Renal pelvis (tissue), 4 donors: Measurements from ENCODE around the gene SALL4. TPM values are rescaled to one million over a fixed set of nuclear protein-coding genes. Genes with fewer than 3 reads are reported as not detected.
"Not testable (repeated sequence)": the region's sequence is repeated elsewhere in the genome, so short reads cannot be mapped to it uniquely, and the experiment has no call there.

ENCODE experiments used
- DNase-seq: peaks from one replicate; pipeline ENCODE4 v3.0.0-alpha.2; 2013
- polyA plus RNA-seq, 3 donors: library from polyadenylated mRNA; unstranded; fragments of 120-200 nt; gene quantifications; one replicate each; pipeline ENCODE4 v1.2.1, GENCODE V29; 2013; ENCODE audit not compliant: insufficient read length in 3 of 3

Gene SALL4
- polyA plus RNA-seq, 3 donors = 6.7 to 14.7 (median 11.3) TPM

DNA sequence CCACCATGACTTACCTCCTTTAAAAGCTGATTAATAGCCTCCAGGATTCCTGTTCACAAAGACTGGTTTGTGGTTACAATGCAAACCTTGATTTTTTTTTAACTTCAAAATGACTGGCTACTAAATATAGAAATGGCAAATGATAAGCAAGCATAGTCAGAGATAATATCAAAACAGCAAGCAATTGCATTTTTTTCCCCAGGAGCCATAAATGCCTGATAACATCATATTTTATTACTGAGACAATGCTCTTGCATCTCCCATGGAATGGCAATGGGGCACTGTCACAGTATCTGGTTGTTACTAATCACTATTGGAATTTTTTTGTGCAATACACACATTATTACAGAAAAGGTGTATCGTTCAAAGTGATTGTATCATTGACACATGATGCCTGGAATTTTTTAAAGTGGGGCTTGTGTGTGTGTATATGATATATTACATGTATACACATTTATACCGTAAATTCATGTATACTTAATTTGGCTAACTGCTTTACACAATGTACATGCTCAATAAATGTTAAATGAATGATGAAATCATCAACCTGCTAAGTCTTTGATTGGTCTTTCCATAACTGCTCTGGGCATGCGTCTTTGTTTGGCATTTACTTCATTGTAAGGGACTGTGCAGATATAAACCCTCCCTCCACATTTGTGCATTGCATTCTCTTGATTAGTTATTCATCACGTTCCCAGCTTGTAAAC lies 980 bp upstream of the SALL4 start:
- DNase-seq = no peak

DNA sequence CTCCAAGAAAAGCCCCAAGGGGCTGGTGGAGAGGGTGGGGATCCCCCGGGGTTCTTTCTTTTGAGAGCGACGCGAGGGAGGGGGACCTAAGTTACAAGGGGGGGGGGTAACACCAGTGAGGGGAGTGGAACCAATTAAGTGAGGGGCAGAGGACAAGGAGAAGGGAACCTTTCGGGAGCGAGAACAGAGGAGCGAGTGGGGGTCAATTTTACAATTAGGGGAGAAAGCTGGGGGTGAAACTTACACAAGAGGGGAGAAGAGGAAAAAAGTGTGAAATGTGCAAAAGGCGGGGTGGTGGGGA lies 548 bp downstream of the SALL4 start:
- DNase-seq = no peak

DNA sequence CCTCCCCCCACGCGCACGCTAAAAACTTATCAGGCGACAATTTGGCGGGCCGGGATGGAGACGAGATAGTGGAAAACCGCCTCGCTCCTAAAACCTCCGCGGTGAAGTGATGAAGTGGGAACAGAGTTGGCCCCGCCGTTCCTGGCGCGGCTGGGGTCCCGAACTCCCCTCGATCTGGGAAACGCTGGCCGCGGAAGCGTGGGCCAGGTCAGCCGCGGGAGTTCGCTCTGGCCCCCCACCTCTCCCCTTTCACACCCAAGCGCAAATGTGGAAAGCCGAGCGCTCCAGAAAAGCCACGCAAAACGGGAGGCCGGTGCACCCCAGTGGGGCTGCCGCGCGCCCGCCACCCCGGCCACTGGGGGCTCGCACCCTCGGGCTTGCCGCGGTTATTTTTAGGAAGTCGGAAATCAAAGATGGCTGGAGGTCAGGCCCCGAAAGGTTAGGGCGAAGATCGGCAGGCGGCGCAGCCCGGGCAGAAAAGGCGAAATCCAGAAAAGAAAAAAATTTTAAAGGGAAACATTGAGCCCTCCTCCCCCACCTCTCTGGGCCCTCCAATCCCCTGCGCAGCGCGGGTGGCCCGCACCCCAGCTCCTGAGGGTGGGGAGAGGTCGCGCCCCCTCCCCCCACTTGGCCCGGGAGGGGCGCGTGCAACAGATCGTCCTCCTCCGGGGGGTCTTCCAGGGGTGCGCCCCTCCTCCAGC lies 1.0 kb downstream of the SALL4 start:
- peak; percentile 28 for DNase-seq

DNA sequence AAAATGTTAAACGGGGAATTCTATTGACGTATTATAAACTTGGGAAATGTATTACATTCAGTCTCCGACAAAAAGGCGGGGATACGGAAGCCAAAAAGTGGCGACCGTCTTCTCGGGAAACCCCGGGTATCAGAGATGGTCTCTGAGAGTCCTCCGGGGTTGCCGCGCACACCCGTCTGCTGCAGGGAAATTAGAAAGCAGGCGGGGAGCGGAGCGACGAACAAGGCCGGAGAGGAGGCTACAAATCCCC lies 1.5 kb downstream of the SALL4 start:
- DNase-seq = peak; percentile 19

DNA sequence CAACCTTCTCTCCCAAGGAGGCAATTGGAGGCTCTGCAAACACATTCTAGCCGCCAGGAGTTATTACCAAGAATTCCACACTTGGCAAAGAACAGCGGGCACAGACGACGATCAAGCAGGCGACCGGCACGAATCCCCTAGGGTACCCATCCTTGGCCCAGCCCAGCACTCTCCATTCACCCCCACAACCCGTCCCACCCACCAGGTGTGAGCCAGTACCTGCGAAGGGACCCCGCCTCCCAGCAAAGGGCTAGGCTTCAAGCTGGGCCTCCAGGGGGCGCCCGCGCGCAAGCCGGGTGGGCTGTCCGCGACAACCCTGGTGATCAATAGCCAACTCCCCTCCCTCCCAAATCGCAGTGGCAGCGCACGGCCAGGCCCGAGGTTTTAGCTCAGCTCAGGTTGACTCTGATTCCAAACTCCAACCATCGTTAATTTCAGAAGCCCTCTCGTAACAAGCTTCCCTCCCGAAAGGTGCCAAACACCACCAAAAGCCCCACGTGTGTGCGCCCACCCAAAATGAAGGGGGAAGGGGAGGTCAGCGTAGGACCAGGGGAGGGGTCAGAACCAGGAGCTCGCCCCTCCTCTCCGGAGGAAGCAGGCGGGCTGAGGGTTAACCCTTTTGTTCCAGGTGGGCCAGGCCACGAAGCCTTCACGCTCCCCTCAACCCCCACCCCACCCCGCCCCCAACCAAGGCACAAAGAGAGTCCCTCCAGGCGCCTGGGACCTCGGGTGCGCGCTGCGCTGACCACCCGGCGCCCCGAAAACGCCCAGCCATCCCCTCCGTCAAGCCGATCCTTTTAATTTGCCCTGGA lies 2.1 kb downstream of the SALL4 start:
- peak; percentile 77 for DNase-seq

DNA sequence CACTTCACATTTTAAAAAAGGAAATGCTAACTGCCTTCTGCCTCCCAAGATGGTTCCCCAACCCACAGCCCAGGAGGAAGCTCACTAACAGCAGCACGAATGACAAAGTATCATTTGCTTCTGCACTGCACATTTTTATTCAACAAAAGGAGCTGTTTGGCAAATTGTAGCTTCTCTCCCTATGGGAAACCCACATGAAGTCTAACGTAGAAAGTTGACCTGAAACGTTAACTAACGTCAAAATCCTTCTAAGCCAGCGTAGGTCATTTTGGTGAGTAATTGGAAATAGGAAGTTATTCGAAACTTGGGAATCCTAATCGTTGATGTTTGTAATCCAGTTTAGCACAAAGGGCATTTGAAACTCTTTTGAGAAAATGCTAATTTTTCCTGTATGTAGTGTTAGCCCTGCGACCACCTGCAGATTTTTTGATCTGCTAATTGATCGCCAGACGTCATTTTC lies 2.9 kb downstream of the SALL4 start:
- DNase-seq = no peak

DNA sequence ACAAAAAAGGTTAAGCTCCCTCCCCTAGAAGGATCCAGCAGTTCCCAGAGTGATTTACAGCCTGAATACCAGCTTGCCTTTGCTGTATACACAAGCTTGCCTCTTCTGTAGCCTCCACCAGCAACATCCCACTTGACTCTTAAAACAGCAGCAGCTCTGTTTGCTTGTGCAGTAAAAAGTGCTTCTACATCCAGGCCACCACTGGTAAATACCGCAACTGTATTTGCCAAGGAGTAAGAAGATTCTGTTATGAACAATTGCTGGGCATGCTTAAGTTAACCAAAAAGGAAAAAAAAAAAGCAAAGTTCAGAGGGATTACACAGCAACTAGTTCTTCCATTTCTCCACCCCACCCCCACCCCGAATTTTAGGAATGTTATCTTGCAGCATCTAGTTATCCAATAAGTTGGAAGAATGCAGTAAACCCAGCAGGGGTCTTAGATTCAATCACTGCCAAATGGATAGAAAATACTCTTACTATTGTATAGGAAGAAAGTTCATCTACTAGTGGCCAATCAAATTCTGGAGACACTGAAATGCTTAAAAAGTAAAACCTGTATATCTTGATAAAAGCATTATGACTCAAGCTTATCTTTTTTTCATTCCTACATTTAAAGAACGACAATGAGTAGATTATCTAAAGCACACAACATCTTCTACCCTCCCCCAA lies 4.8 kb downstream of the SALL4 start:
- DNase-seq = peak; percentile 17

DNA sequence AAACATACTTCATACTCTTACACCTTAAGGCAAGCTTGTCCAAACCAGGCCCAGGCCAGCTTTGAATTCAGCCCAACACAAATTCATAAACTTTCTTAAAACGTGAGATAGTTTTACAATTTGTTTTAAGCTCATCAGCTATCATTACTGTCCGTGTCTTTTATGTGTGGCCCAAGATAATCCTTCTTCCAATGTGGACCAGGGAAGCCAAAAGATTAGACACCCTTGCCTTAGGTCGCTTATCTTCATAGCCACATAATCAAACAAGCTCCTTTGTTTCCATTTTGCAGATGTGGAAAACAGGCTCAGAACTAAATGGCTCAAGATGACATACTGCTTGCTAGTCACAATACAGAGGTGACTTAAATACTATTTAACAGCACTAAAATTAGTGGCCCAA lies 6.0 kb downstream of the SALL4 start:
- no peak for DNase-seq

DNA sequence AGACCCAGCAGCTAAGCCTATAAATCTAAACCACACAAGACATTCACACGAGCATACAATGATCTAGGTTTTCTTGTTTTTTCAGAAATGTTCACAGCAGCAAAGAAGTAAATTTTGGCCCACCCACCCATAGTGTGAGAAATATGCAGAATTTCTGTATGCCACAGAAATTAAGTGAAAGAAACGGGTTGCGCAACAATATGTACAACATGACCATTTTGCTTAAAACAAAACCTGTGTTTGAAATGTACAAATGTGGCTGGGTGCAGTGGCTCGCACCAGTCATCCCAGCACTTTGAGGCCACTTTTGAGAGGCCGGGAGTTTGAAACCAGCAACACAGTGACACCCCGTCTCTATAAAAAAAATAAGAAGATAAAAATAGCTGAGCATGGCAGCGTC lies 9.4 kb downstream of the SALL4 start:
- DNase-seq = no peak

DNA sequence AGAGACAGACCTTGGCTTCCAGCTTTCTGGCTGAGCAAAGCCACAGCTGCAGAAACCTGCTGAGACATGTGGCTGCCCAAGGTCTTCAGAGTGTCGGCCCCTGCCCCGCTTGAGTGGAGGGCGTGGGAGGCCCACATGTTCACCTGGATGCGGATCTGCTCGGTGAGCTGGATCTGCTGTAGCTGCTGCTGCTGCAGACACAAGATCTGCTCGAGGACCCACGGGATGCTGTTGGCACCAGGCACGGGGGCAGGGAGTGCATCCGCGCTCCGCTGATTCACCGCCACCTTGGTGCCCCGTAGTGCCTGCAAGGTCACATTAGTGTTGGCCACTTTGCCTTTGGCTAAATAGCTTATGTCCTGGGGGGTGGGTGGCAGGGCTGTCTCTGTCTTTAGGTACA lies 10.7 kb downstream of the SALL4 start:
- no peak for DNase-seq

DNA sequence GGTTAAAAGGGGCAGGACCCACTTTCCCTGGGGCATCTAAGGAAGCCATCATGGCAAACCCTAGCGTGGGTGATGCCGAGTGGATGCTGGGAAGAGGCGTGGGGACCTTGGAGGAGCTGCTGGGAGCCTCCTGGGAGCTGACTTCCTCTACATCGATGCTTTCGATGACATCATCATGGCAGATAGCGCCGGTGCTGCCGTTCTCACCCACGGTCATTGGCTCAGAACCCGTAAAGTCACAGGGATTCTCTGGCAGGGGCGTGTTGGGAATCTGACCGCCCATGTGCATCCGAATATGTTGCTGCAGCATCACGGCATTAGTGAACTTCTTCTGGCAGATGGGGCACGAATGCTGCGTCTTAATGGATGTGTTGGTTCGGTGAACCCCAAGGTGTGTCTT lies 12.1 kb downstream of the SALL4 start:
- DNase-seq = no peak

DNA sequence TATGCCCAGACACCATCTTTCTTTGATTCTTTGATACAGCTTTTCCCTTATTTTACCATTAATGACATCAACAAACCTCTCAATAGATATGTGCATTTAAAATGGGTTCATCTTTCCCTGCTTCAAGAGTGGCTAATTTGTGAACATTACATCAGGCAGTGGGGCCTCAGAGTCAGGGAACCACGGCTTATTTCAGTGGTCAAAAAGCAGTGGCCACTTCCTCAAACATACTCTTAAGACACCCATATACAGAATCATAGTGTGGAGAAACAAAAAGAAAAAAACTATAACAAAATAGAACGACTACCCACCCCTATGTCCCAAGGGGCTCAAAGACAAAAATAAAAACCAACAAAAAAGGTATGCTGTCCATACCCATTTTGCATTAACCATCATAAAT lies 12.9 kb downstream of the SALL4 start:
- no peak for DNase-seq

DNA sequence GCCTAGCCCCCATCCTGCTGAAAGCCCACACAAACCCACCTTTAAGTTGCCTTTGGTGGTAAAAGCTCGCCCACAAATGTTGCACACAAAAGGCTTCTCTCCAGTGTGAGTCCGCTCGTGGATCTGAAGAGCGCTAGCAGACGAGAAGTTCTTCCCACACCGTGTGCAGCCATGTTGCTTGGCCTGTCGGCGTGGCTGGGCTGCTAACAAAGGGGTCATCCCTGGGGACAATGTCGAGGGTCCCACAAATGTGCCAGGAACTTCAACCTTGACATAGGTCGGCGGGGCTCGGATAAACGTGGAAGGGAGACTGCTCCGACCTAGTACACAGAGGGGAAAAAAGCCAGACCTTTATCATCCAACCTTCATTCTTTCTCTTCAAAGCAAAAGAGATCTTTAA lies 13.5 kb downstream of the SALL4 start:
- no peak for DNase-seq

DNA sequence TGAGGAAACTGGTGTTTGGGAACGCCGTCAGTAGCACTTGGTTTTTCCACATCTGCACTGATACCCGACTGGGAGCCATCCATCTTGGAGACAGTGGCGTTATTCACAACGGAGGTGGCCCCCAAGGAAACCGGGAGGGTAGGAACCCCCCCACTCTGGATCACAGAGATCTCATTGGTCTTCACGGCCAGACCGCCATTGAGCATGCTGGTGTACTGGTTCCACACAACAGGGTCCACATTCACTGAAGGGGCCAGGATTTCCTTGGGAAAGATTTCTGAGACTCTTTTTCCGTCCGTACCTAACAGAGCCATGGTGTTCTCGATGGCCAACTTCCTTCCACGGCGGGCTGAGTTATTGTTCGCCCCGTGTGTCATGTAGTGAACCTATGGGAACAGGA lies 18.0 kb downstream of the SALL4 start:
- DNase-seq = no peak

DNA sequence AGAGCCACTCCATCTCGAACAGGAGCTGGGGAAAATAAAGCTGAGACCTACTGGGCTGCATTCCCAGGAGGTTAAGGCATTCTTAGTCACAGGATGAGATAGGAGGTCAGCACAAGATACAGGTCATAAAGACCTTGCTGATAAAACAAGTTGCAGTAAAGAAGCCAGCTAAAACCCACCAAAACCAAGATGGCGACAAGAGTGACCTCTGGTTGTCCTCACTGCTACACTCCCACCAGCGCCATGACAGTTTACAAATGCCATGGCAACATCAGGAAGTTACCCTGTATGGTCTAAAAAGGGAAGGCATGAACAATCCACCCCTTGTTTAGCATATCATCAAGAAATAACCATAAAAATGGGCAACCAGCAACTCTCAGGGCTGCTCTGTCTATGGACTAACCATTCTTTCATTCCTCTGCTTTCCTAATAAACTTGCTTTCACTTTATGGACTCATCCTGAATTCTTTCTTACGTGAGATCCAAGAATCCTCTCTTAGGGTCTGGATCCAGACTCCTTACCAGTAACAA lies 24.0 kb downstream of the SALL4 start:
- DNase-seq = not testable (repeated sequence)

DNA sequence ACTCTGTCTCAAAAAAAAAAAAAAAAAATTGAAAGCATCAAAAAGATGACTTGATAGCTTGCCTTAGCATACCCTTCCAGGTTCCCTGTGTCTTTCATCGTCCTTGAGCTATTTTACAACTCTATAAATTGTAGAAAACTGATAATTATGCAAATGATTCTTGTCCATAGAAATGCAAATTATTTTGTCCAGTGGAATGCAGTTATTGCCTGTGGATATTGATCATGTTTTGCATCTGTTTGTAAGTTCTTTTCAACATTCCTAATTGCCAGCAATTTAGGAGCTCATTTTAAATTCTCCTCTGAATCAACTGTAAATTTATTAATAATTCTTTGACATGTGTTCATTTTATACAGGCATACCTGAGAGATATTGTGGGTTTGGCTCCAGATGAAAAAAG lies 27.1 kb downstream of the SALL4 start:
- DNase-seq = no peak

DNA sequence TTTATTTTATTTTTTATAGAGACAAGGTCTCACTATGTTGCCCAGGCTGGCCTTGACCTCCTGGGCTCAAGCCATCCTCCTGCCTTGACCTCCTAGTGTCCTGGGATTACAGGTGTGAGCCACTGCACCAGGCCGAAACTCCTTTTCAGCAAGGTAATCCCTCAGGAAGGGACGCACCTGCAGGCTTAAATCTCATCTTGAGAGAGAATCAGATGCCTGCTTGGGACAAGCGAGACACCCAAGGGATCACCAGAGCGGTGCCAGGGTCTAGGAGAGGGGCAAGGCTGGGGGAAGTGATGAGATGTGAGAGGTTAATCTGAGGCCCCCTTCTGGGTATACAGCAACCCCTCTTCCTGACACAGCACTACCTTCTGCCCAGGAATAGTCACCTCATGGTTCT lies 30.1 kb downstream of the SALL4 start:
- no peak for DNase-seq

DNA sequence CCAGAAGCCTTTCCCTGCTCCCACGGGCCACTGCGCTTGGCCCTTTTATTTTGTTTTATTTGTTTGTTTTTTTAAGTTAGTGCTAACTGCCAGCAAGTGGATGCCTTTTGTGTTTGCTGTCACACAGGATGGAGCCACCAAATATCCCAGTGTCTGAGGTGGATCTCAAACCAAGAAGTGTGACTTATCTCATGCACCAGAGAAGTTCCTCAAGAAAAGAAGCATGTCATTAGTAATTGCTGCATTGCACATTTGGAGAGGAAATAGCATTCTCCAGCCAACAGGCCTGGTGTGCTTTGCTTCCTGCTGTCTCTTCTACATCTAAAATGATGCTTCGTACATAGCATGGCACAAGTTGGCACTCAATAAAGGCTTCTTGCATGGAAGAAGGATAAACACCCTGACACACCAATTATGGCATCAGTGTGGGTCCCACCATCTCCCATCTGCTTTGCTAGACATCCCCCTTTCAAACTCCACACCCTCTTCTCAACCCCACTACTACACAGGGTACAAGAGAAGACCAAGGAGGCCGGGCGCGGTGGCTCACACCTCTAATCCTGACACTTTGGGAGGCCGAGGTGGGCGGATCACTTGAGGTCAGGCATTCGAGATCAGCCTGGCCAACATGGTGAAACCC lies 32.2 kb downstream of the SALL4 start:
- no peak for DNase-seq

DNA sequence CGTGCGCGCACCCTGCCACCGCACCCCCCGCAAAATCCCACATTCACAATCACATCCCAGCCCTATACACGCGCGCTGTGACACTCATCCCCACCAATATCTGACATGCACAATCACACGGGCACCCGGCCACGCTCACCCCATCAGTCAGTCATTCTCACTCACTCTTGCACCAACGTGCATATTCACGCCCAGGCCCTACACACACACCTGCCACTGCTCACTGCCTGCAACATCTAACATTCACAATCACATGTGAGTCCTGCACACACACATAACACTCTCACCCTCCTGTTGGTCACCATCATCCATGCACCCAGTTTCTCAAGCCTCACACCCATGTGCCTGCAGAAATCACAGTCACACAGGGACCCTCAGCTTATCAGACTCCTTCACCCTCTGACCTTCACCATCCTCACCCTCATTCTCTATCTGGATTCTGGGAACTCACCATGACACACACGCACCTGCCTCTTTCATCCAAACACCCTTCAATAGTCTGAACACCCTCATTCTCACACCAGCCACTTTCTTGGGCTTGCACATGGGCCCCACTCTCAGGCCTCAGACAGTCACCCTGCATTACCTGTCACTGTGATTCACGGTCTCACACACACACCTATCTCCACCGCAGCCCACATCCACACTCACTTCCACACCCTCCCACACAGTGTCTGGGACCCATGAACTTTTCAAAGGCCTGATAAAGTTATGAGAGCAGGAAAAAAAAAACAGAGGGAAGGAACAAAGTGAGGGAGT lies 33.4 kb downstream of the SALL4 start:
- no peak for DNase-seq

DNA sequence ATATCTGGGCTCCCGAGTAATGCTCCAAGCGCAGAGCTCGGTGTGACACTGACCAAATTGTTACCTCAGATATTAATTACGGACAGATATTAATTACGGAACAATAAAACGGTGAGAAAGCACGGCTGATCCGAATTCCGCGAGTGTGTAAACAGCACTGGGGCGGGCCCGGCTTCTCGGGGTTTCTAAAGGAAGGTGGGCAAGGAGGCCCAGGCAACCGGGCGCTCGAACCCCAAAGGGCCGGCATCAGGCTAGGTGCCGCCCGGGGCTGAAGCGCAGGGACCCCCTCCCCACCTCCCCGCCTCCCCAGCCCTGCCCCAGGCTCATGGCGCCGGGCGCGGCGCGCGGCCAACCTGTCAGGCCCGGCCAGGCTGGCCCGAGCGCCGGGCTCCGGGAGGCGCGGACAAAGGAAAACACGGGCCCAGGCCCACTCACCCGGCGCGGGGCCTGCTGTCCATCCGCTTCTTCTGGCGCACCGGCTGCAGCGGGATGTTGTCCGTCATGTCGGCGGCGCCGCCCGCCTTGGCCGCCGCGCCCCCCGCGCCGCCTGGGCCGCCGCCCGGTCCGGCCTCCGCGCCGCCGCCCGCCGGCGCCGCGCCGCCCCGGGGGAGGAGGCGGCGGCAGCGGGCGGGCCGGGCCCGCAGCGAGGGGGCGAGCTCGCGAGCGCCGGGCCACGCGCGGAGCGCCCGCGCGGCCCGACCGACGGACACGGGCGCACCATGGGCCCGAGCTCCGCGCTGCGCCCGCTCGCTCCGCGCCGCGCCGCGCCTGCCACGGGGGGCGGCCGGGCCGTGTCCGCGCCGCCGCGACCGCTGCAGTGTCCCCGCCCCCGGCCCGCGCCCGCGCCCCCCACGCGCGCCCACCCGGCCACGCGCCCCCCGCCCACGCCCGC lies 34.2 kb downstream of the SALL4 start, which contains the start of gene ATP9A:
TSS of gene ATP9A (minus strand) at position 524 of the 892 bp plus-strand sequence. CDS start at position 503, 21 bp downstream.
- no peak for DNase-seq
